ENCODE data around the gene PRM3. TPM values are rescaled to one million over a fixed set of nuclear protein-coding genes. Genes with fewer than 3 reads are reported as not detected.
A peak's percentile ranks its signal among the peaks of the same experiment; 100 is the strongest.

PRM3 gene
- total RNA-seq, 1 experiment from 2014 or later = not detected

DNA sequence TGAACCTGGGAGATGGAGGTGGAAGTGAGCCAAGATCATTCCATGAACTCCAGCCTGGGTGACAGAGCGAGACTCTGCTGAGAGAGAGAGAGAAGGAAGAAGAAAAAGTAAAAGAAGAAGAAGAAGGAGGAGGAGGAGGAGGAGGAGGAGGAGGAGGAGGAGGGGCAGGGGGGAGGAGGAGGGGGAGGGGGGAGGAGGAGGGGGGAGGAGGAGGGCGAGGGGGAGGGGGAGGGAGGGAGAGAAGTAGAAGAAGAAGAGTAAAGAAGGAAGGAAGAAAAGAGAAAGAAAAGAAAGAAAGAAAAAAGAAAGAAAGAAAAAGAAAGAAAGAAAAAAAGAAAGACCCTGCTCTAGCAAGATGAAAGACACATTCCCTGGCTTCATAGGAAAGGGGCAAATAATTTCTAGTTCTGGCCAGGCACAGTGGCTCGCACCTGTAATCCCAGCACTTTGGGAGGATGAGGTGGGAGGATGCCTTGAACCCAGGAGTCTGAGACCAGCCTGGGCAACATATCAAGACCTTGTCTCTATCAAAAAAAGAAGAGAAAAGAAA is 41.1 kb downstream of the PRM3 start:
- Histone ChIP-seq H3K79me1 (ENCODE audit: insufficient read depth, low read depth, low read length, poor library complexity, severe bottlenecking) (no peaks in the 10 kb centered on the region), H3K79me2 (ENCODE audit: insufficient read depth, low read length) (no peaks in the 10 kb centered on the region), H4K8ac (replicated peaks; ENCODE audit: insufficient read length, low read depth, low read length) (no peak overlapping the region), H3K23me2 (ENCODE audit: insufficient read length, low read depth, low read length, poor library complexity, severe bottlenecking) (no peaks in the 10 kb centered on the region), H2BK15ac (ENCODE audit: low read depth, low read length) (no peak overlapping the region), H3K18ac (ENCODE audit: insufficient read length, low read depth, low read length) (no peak overlapping the region), H3K9me3 (ENCODE audit: control insufficient read depth, low read depth, low read length) (no peaks in the 10 kb centered on the region), H3T11ph (ENCODE audit: low read length) (no peak overlapping the region), H2BK5ac (ENCODE audit: insufficient read length, low read length) (no peak overlapping the region), H2BK120ac (ENCODE audit: low read depth, low read length, poor library complexity, severe bottlenecking) (no peak overlapping the region), H4K20me1 (ENCODE audit: control insufficient read depth, insufficient read depth, insufficient read length) (no peaks in the 10 kb centered on the region), H3K4me1 (ENCODE audit: insufficient read depth, low read length) (no peaks in the 10 kb centered on the region), H2BK12ac (ENCODE audit: insufficient read length, low read depth, low read length) (no peak overlapping the region), H3K56ac (ENCODE audit: insufficient read length, low read depth, low read length) (no peak overlapping the region), H3K23ac (ENCODE audit: insufficient read length, low read depth, low read length) (no peak overlapping the region), H3K4me2 (ENCODE audit: insufficient read depth, insufficient read length, low read length) (no peak overlapping the region), H3K27ac (ENCODE audit: insufficient read length, low read depth, low read length) (no peak overlapping the region), H4K5ac (ENCODE audit: insufficient read length, low read depth, low read length) (no peak overlapping the region), H2AK5ac (ENCODE audit: insufficient read length, low read length) (no peak overlapping the region), H4K91ac (ENCODE audit: insufficient read length, low read depth, low read length) (no peak overlapping the region), H2AFZ (ENCODE audit: low read length) (no peak overlapping the region), H3K4ac (ENCODE audit: low read depth, low read length) (no peak overlapping the region), H3K9ac (ENCODE audit: extremely low read depth, insufficient read length, low read length) (no peak overlapping the region), H3K27me3 (ENCODE audit: insufficient read depth, low read length) (no peaks in the 10 kb centered on the region), H3K14ac (ENCODE audit: insufficient read depth, low read length) (no peak overlapping the region), H2BK20ac (ENCODE audit: low read depth, low read length, poor library complexity, severe bottlenecking) (no peak overlapping the region)
- peaks cover 0 to 6% of the 10 kb centered on the region in 2 experiments; a peak in 3 of 4 replicates for H3K4me1 Mint-ChIP-seq
- H3K36me3 Mint-ChIP-seq (ENCODE audit: insufficient read depth in 1 of 3, low read depth in 3 of 3) = no peaks in the 10 kb centered on the region
- no peak for DNase-seq
- no peak overlapping the region; a peak in 2 of 7 replicates for H3K27ac Mint-ChIP-seq
- no peaks in the 10 kb centered on the region for H3K9me3 Mint-ChIP-seq
- TF ChIP-seq, protein P1, sequence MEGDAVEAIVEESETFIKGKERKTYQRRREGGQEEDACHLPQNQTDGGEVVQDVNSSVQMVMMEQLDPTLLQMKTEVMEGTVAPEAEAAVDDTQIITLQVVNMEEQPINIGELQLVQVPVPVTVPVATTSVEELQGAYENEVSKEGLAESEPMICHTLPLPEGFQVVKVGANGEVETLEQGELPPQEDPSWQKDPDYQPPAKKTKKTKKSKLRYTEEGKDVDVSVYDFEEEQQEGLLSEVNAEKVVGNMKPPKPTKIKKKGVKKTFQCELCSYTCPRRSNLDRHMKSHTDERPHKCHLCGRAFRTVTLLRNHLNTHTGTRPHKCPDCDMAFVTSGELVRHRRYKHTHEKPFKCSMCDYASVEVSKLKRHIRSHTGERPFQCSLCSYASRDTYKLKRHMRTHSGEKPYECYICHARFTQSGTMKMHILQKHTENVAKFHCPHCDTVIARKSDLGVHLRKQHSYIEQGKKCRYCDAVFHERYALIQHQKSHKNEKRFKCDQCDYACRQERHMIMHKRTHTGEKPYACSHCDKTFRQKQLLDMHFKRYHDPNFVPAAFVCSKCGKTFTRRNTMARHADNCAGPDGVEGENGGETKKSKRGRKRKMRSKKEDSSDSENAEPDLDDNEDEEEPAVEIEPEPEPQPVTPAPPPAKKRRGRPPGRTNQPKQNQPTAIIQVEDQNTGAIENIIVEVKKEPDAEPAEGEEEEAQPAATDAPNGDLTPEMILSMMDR (conservative IDR thresholded peaks at IDR 0.05) = no peak
- 0 out of 5 replicates have a peak overlapping the region, but pooled peaks of 1 of the 2 experiments have one; percentile 42 for H3K4me3 Mint-ChIP-seq
- WGBS (ENCODE audit: extremely low coverage, insufficient read length, low lambda C conversion rate) = no CpG with 5 or more reads among the region's 3 CpGs
- peaks cover 8% of the 10 kb centered on the region for H3K27me3 Mint-ChIP-seq (ENCODE audit: low read depth)

All from H9 (cell line).